ENCODE data around the gene ABHD14A.

The ABHD14A gene

GRCh38 chr3:51999846-52000245 is 25.0 kb downstream of the ABHD14A start:
- DNase-seq: no peak

- peak; percentile 86 for DNase-seq
Observed at GRCh38 chr3:52001443-52001974, 26.6 kb downstream of the ABHD14A start.

- DNase-seq: no peak
Observed at GRCh38 chr3:52002748-52003147, 27.9 kb downstream of the ABHD14A start.

- no peak for DNase-seq
Observed at GRCh38 chr3:52004163-52004787, 29.4 kb downstream of the ABHD14A start.

GRCh38 chr3:52004906-52005395 is 30.1 kb downstream of the ABHD14A start:
- no peak for DNase-seq

- no peak for DNase-seq
Observed at GRCh38 chr3:52005571-52005986, 30.7 kb downstream of the ABHD14A start.

GRCh38 chr3:52006017-52006819 is 31.4 kb downstream of the ABHD14A start:
- DNase-seq: no peak

- no peak for DNase-seq
Observed at GRCh38 chr3:52006820-52007133, 31.9 kb downstream of the ABHD14A start.

- no peak for DNase-seq
Observed at GRCh38 chr3:52007291-52007690, 32.4 kb downstream of the ABHD14A start.

- no peak for DNase-seq
Observed at GRCh38 chr3:52010431-52010830, 35.6 kb downstream of the ABHD14A start.

GRCh38 chr3:52012699-52013098 is 37.8 kb downstream of the ABHD14A start:
- no peak for DNase-seq

GRCh38 chr3:52013802-52014598 is 39.1 kb downstream of the ABHD14A start:
- no peak for DNase-seq

GRCh38 chr3:52014613-52015012 is 39.7 kb downstream of the ABHD14A start:
- no peak for DNase-seq

- no peak for DNase-seq
Observed at GRCh38 chr3:52015438-52016228, 40.8 kb downstream of the ABHD14A start.

- no peak for DNase-seq
Observed at GRCh38 chr3:52017586-52017985, 42.7 kb downstream of the ABHD14A start.

- DNase-seq: no peak
Observed at GRCh38 chr3:52018319-52019000, 43.6 kb downstream of the ABHD14A start.

- no peak for DNase-seq
Observed at GRCh38 chr3:52019352-52020080, 44.7 kb downstream of the ABHD14A start.

- DNase-seq: no peak
Observed at GRCh38 chr3:52020796-52021195, 45.9 kb downstream of the ABHD14A start.

- no peak for DNase-seq
Observed at GRCh38 chr3:52021489-52022268, 46.8 kb downstream of the ABHD14A start.
